KMS-11 (cell line): Measurements from ENCODE around the gene MAP7.

Source experiments
- H2AFZ ChIP-seq: fragments of 200-600 bp; sonication (generic); 2 replicates; pipeline ENCODE4 v1.6.1; 2016; ENCODE audit warnings: antibody characterized with exemption, mixed run types, low read depth
- H3K27ac ChIP-seq: fragments of 200-600 bp; sonication (generic); 2 replicates; pipeline ENCODE4 v1.6.1; 2016; ENCODE audit warnings: mild to moderate bottlenecking, mixed run types
- H3K27me3 ChIP-seq: fragments of 200-600 bp; sonication (generic); 2 replicates; pipeline ENCODE4 v1.6.1; 2017; ENCODE audit warnings: mild to moderate bottlenecking, low read depth, mixed run types, moderate library complexity; ENCODE audit not compliant: insufficient read depth
- H3K36me3 ChIP-seq: fragments of 200-600 bp; sonication (generic); 2 replicates; pipeline ENCODE4 v1.6.1; 2017; ENCODE audit warnings: mild to moderate bottlenecking, mixed run types; ENCODE audit not compliant: insufficient read depth
- H3K4me1 ChIP-seq: fragments of 200-600 bp; sonication (generic); 2 replicates; pipeline ENCODE4 v1.6.1; 2016; ENCODE audit warnings: mild to moderate bottlenecking, low read depth, mixed run types; ENCODE audit not compliant: poor library complexity, severe bottlenecking
- H3K4me2 ChIP-seq: fragments of 200-600 bp; sonication (generic); 2 replicates; pipeline ENCODE4 v1.7.0; 2016; ENCODE audit warnings: mild to moderate bottlenecking, mixed run types
- H3K4me3 ChIP-seq: fragments of 200-600 bp; sonication (generic); IDR thresholded peaks from 2 replicates; pipeline ENCODE4 v1.6.1; 2017; ENCODE audit warnings: low read depth, low read length, mixed read lengths; ENCODE audit not compliant: insufficient read depth
- H3K79me2 ChIP-seq: fragments of 200-600 bp; sonication (generic); 2 replicates; pipeline ENCODE4 v1.6.1; 2016; ENCODE audit warnings: low read depth, mixed run types; ENCODE audit not compliant: insufficient read depth
- H3K9ac ChIP-seq: fragments of 200-600 bp; sonication (generic); 2 replicates; pipeline ENCODE4 v1.6.1; 2016; ENCODE audit warnings: mild to moderate bottlenecking, mixed run types
- H4K20me1 ChIP-seq: fragments of 200-600 bp; sonication (generic); 2 replicates; pipeline ENCODE4 v1.6.1; 2016; ENCODE audit warnings: mild to moderate bottlenecking, mixed run types; ENCODE audit not compliant: insufficient read depth
- CTCF ChIP-seq: fragments of 200-600 bp; sonication (generic); conservative IDR thresholded peaks from 2 replicates; pipeline ENCODE4 v1.6.1; 2017; ENCODE audit warnings: low read depth, mild to moderate bottlenecking, antibody characterized with exemption, low read length, moderate library complexity, mixed read lengths

Gene MAP7

GRCh38 chr6:136534268-136534667 is 16.0 kb downstream of the MAP7 start:
- Histone ChIP-seq H3K27me3 (no peaks in the 10 kb centered on the region), H3K36me3 (no peaks in the 10 kb centered on the region), H3K4me2 (no peak overlapping the region), H2AFZ (no peak overlapping the region), H3K79me2 (no peaks in the 10 kb centered on the region), H3K9ac (no peak overlapping the region), H3K4me1 (peaks cover 2% of the 10 kb centered on the region), H3K4me3 (no peak overlapping the region), H3K27ac (no peak overlapping the region), H4K20me1 (no peaks in the 10 kb centered on the region)
- TF ChIP-seq CTCF = no peak

GRCh38 chr6:136533487-136533886 is 16.7 kb downstream of the MAP7 start:
- Histone ChIP-seq H3K4me1 (no peaks in the 10 kb centered on the region), H3K79me2 (no peaks in the 10 kb centered on the region)
- TF ChIP-seq CTCF = no peak

DNA sequence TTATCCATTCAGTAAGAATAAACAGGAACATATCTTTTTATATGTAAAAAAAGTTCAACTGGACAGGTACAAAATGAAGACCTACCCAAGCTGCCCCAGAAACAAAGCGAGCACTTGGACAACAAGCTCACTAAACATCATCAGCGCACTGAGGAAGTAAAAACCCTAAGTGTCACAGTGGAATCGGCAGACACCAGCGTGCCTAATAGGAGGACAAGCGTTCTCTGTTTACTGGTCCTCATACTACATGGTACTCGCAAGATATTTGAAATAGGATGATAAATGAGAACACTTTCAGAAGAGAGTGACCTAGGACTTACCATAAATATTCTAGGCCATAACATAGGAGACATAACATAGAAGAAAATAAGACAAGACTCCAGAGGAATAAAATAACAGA is 18.2 kb downstream of the MAP7 start:
- H3K4me1 ChIP-seq = no peaks in the 10 kb centered on the region
- no peaks in the 10 kb centered on the region for H3K79me2 ChIP-seq
- H3K4me3 ChIP-seq = no peak overlapping the region
- H3K27me3 ChIP-seq = no peaks in the 10 kb centered on the region
- H3K9ac ChIP-seq = no peak overlapping the region
- H4K20me1 ChIP-seq = no peaks in the 10 kb centered on the region
- H3K27ac ChIP-seq = no peak overlapping the region
- no peak overlapping the region for H2AFZ ChIP-seq
- TF ChIP-seq CTCF = no peak
- no peak overlapping the region for H3K4me2 ChIP-seq
- H3K36me3 ChIP-seq = no peaks in the 10 kb centered on the region

More at GRCh38 chr6:136533487-136533886, 16.7 kb downstream of the MAP7 start:
- Histone ChIP-seq H3K9ac (no peak overlapping the region), H3K27me3 (no peaks in the 10 kb centered on the region), H3K4me2 (no peak overlapping the region), H3K4me3 (no peak overlapping the region), H3K27ac (no peak overlapping the region), H2AFZ (no peak overlapping the region), H3K36me3 (no peaks in the 10 kb centered on the region), H4K20me1 (no peaks in the 10 kb centered on the region)

DNA sequence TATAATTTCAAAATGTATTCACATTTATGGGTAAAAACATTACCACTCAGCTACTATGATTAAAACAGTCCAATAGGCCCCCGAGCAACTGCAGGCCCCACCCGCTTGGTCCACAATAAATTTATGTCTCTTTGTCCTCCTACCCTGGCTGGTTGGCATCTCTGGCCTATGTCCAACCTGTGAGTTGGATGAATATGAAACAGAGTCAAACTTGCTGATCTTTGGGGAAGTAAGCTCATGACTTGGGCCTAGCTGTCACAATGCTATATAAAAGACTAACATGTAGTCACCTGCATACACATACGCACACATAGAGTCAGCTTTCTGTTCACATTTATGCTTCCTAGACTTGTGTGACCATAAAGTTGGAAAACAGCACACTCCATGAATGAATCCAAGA is 20.5 kb downstream of the MAP7 start:
- Histone ChIP-seq H3K4me1 (no peaks in the 10 kb centered on the region), H3K4me2 (no peak overlapping the region), H3K27ac (no peak overlapping the region), H4K20me1 (no peaks in the 10 kb centered on the region), H3K79me2 (no peaks in the 10 kb centered on the region), H3K36me3 (no peaks in the 10 kb centered on the region), H3K4me3 (no peak overlapping the region), H2AFZ (no peak overlapping the region), H3K9ac (no peak overlapping the region), H3K27me3 (no peaks in the 10 kb centered on the region)
- TF ChIP-seq CTCF = no peak
